HK-2 (cell line): ENCODE measurements around the gene PRMT7.

Experiments used
- DNase-seq: peaks from one replicate; pipeline ENCODE4 v3.0.0-alpha.2; 2018; ENCODE audit not compliant: unreplicated experiment

Gene PRMT7, protein sequence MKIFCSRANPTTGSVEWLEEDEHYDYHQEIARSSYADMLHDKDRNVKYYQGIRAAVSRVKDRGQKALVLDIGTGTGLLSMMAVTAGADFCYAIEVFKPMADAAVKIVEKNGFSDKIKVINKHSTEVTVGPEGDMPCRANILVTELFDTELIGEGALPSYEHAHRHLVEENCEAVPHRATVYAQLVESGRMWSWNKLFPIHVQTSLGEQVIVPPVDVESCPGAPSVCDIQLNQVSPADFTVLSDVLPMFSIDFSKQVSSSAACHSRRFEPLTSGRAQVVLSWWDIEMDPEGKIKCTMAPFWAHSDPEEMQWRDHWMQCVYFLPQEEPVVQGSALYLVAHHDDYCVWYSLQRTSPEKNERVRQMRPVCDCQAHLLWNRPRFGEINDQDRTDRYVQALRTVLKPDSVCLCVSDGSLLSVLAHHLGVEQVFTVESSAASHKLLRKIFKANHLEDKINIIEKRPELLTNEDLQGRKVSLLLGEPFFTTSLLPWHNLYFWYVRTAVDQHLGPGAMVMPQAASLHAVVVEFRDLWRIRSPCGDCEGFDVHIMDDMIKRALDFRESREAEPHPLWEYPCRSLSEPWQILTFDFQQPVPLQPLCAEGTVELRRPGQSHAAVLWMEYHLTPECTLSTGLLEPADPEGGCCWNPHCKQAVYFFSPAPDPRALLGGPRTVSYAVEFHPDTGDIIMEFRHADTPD

DNA sequence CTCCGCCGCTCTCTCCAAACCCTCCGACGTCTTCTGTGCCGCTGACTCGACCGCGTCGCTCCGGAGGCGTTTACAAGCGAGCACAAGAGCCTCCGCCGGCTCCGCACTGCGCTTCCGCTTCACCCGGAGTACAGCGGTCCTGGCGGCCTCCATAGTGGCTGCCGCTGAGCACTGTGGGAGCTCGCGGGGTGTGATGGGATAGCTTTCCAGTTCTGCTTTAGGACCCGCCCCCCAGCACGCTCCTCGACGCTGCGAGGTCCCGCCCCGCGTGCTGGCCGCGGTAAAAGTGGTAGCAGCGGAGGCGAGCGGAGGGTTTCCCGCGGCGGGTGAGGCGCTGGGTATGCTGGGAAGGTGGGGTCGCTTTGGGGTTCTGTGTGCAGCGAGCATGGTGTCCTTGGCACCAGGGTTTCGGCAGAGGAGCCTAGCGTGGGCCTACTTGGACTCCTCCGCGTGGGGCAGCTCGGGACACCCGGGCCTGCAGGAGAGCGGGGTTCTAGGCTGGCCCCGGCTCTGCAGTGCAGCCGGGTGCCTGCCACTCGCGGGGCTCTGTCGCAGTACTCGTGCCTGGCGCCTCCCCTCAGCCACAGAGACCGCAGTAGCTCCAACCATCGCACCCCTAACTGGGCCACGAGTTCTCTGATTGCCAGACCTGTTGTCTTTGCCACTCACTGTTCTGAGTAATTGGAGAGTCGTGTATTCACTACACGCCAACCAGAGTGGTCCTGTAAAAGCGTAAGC, at the start of gene PRMT7, which contains the start of gene SLC7A6OS:
Gene PRMT7, plus strand, starts transcription at position 246 of the 738 bp plus-strand sequence. CDS start 4,961 bp downstream, outside the sequence.
Gene SLC7A6OS, minus strand, starts transcription at position 173 of the 738 bp plus-strand sequence. Its CDS starts 20 bp downstream, at position 153.
- DNase-seq: peak; percentile 87

DNA sequence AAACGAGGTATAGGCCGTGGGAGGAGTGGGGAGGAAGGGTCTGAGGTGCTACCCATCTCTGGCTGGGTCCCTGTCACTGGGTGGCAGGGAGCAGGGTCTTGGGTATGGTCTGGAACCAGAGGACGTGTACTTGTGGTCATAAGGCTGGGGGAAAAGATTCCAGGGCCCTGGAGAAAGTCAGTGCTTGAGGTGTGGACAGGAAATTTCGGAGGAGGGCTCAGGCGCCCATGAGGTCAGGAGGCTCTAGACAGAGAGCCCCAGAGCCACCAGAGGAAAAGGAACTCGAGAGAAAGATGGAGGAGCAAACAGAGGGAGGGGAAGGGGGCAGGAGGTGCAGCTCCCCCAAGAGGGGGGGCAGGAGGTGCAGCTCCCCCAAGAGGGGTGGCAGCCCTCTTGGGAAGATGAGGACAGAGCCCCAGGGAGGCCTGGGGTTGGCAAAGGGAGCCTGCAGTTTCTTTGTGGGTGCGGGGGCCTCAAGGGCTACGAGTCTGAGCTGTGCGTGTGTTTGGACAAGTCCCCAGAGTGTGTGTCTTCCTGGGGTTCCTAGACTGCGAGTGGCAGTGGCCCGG, 47.2 kb upstream of the PRMT7 start:
- no peak for DNase-seq

DNA sequence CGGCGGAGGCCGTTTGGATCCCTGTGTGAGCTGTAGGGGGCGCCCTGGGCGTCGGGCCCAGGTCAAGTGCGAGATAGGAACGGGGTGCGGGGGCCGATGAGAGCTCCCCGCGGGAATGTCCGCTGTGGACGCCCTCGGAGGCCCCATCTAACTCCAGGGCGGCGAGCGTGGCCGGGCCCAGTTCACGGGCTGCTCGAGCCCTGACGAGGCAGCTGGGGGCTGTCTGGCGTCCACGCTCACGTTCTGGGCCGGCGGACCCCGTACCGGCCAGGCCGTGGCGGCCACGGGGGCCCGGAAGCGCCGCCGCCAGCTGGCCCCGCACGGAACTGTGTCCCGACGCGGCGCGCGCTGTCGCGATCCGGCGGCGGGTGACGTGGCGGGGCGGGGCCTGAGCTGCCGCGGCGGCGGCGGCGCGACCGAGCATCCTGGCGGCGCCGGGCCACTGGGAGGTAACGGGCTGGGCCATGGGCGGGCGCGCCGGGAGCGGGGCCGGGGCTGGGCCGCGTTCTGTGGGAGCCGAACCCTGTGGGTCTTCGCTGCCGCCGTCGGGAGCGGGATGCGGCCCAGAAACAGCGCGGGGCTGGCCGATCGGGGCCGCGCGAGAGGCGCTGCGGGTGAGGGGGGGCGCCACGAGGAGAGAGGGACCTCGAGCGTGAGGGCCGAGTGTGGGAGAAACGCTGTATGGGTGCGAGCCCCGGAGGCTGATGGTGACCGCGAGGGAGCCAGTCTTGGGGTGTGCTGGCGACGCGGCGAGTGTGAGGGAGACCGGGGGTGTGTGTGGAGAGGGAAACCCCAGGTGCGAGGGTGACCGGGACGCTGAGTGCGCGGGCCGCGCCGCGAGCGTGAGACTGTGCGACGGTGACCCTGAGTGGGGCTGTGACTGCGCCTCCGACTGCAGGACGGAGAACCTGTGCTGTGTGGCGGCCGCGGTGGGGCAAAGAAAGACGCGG, 46.4 kb upstream of the PRMT7 start, which contains the start of gene SLC7A6:
Gene SLC7A6, plus strand, starts transcription at position 399 of the 950 bp plus-strand sequence. CDS start 10,201 bp downstream, outside the sequence.
- peak; percentile 90 for DNase-seq

DNA sequence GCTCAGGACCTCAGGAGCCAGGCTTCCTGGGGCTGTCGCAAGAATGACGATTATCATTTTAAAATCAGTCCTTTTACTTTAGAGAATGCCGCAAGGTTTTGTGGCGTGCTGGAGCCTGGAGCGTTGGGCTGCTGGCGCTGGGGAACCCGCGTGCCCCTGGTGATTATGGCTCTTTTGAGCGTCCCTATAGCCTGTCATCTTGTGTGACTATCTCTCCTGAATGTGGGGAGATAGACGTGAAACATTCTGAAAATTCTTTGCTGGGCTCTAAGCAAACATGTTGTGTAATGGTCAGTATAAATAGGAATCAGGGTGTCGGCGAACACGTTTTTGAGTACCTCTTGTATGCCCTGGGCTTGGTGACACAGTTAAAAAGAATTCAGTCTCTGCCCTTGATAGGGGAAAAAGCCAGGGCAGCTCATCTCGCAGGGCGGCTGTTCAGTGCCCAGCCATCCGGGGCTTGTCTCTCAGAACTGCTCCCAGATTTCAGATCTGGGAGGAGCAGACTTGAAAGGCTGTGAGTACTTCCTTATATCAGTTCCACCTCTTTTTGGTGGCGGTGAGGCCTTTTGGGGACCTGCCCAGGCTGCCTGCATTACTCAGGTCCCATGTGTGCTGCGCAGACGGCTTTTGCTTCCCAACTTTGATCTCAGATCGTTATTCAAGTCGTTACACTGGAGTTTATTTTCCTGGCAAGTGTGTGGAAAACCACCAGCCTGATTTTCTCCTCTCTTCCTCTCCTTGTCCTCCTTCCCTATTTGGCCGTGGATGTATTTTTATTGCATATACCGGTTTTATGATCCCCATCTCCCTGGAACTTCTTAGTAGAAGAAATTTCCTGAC, 45.5 kb upstream of the PRMT7 start:
- DNase-seq: peak; percentile 87

DNA sequence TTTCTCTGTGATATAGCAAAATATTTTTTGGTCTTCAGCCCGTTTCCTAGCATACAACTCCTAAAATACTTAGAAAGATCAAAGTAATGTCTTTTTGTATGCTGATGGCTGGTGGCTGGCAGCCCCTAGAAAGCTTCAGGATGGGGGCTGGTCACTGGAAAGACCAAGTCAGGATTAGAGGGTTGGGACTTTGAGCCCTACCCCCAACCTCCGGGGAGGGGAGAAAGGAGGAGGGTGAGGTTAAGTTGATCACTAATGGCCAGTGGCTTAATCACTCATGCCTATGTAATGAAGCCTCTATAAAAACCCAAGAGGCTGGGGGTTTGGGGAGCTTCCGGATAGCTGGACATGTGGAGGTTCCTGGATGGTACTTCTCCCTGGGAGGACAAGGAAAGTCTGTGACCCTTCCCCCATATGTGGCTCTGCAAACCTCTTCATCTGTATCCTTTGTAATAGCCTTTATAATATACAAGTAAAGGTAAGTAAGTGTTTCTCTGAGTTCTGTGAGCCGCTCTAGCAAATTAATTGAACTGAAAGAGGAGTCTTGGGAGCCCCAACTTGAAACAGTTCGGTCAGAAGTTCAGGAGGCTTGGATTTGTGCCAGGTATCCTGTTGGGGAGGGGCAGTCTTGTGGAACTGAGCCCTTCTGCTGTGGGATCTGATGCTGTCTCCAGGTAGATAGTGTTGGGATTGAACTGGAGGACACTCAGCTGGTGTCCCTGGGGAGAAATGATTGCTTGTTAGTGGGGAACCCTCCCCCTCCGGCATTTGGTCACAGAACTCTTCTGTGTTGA, 43.0 kb upstream of the PRMT7 start:
- DNase-seq: no peak

DNA sequence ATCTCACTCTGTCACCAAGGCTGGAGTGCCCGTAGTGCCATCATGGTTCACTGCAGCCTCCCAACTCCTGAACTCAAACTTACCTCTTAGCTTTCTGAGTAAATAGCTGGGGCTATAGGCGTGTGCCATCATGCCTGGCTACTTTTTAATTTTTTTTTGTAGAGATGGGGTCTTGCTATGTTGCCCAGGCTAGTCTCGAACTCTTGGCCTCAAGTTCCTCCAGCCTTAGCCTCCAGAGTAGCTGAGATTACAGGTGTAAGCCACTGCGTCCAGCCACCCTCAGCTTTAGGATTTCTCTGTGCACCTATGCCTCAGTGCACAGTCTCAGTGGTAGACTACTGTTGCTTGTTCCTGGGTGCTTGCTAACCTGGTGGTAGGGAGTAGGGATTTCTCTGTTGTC, 41.0 kb upstream of the PRMT7 start:
- no peak for DNase-seq

DNA sequence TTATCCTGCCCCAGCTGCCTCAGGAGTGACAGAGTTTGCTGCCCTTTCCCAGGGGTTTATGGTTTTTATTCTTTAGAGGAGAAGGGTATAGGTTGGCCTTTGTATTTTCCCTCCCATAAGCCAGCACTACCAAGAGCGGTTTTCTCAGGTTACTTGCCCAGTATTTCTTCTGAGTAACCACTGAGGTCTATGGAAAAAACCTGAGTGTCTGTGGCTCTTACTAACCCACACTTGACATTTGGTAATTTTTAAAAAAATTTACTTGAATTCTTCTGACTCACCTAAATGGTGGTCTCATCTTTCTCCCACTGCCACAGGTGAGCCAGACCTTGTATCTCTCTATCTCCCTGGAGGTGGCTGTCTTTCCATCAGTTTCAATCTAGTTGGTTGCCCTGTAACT, 40.5 kb upstream of the PRMT7 start:
- no peak for DNase-seq

DNA sequence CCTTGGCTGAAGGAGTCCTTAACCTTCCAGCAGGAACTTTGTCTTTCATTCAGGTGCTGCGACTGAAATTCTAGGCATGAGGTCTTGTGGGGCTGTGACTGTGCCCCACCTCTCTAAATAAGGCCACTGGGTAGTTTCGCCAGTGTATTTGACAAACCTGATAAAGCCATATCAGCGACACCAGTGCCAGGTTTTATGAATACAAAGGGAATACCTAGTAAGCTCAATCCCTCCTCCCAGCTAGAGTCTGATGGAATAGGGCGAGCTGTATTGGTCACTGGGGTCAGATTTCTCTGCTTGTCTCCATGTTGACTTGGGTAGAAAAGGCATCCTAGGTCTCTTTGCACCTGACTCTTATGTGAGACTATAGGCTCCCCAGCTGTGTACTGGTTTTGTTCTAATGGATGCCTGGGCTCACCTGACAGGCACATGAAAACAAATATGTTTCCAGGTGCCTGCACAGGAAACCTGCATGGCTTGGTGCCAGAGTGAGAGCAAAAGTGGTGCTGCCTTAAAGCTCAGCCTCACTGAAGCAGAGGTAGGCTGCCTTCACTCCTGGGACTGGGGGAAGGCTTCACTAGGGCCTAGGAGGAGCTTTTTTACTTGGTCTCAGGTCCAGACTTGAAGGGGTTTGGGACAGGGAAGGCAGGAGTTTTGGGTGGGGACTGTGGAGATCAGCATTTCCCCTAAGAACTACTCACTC, 38.2 kb upstream of the PRMT7 start:
- DNase-seq: no peak

DNA sequence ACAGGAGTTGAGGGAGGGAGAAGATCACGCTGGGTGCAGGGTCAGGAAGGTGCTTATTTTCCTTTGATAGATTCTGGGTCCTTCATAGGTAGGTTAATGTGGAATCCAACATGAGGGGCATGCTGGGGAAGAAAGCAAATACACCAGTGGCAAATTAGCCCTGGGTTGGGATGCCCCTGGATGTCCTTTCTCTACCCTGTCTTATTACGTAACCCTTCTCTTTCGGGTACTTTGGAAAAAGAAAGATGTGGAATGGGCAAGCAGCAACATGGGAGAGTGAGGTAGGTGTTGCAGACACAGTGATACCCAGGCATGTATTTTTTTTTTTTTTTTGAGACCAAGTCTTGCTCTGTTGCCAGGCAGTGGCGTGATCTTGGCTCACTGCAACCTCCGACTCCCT, 37.4 kb upstream of the PRMT7 start:
- DNase-seq: no peak

DNA sequence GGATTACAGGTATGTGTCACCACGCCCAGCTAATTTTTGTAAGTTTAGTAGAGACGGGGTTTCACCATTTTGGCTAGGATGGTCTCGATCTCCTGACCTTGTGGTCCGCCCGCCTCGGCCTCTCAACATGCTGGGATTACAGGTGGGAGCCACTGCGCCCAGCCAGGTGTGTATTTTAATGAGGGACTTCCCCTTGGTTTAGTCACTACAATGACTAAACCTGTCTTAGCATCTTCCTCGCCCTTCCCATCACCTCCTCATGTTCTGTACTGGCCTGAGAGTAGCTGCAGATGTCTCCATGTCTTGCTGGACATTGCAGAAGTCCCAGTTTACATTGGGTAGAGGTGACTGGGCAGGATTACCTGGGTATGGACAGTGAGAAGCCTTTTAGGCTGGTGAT, 36.9 kb upstream of the PRMT7 start:
- no peak for DNase-seq

DNA sequence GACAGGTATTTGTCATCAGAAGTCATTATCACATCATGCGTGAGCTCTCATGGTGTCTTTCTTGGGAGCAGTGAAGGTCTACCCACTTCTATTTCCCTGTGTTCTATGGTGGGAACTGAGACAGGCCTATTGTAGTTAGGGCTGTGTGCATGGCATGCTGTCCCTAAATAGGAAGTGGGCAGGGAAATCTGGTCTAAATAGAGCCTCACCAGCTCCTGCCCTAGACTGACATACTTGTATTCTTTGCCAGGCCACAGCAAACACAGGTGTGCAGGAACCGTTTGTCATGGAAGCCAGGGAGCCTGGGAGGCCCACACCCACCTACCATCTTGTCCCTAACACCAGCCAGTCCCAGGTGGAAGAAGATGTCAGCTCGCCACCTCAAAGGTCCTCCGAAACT, 36.4 kb upstream of the PRMT7 start:
- DNase-seq: no peak

DNA sequence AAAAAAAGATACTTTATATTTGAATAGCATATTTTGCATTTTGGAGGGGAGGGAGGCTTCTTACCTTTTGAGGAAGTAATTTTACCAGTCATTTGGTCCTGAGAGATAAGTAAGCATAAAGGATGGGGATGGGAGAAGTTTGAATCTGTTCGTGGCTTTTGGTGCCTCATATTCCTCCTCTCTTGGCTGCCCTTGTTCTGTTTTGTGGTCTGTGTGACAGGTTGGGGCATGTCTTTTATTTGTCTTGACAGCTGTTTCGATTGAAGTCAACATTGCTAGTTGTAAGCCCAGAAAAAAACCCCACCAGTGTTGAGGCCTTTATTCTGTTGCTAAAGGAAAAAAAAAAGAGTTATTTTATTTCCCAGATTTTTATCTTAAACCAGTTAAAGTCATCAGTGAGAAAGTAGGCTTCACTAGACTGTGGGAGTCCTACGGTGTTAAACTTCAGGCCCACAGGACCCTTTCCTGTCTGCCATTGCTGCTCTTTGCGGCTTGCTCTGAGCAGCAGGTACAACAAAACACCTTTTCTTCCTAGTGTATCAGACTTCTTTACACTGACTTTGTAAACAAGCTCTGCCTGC, 35.1 kb upstream of the PRMT7 start:
- no peak for DNase-seq

DNA sequence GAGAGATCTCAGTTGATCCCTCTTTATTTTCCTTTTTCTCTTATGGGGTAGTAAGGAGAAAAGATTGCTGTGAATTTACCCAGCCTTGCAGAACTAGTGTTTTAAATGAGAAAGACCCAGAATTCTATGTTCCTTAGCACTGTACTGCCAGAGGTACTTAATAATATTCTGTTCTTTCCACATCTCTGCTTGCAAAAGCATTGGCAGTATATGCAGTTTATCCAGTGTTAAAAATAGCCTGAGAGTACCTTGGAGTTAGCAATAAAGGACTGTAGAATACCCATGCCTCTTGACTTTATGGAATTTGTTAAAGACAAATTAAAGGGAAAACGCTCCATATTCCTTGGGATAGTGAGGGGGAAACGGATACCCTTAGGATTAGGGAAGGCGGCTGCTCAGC, 34.6 kb upstream of the PRMT7 start:
- no peak for DNase-seq

DNA sequence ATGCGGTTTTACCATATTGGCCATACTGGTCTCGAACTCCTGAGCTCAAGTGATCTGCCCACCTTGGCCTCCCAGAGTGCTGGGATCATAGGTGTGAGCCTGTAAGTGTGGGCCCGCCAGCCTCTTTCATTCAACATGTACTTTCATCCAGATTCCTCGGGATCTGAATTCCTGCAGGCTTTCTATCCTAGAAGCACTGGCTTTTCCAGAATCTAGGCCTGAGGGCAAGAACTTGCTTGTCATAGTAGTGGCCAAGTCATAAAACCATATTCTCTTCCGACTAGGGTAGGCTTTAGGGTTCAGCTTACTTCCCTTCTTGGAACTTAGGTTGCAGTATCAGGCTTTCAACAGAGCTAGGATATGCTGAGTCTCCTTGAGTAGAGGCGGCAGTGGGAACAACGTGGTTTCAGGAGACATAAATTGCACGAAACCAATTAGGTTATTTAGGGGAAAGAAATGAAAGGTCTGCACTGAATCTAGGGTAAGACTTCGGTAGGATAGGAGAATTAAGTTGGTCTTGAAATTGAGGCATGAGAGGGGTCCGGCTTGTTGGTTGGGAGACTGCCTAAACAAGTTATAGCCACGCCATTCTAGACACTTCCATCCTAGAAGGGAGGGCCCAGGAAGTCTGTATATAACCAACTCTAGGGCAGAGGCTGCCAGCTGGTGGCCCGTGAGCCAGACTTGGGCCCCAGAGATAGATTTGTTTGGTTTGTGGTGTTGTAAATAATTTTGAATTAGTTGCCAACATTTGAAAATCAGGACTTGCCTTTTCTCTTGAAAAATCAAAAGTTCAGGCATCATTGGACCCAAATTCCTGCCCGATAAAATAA, 30.9 kb upstream of the PRMT7 start:
- DNase-seq: no peak

DNA sequence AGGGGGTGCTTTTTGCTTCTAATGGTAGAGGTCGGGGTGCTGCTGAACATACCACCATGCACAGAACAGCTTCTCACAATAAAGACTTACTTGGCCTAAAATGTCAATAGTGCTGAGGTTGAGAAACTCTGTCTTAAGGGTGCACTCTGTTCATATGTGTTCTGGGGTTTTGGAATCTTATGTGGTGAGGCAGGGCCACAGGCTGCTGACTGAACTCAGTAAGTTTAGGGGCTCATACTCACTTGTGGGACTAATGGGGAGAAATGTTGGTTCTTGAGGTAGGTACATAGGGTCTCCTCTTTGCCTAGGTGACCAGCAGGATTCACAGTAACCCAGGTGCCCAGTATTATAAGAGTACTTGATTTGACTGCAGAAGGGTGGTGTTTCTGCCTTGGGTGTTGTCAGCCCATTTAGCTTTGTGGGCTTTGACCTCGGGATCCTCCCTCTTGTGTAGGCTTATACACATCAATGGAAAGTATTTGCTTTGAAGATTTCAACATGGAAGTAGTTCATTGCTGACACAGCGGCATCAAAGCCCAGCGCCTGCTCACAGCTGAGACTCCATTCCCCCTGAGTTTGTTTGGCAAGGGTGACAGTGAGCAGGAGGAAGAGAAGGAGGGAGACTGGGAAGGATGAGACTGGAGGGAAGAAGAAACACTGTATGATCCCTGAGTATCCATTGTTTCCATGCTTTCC, 29.3 kb upstream of the PRMT7 start:
- no peak for DNase-seq

DNA sequence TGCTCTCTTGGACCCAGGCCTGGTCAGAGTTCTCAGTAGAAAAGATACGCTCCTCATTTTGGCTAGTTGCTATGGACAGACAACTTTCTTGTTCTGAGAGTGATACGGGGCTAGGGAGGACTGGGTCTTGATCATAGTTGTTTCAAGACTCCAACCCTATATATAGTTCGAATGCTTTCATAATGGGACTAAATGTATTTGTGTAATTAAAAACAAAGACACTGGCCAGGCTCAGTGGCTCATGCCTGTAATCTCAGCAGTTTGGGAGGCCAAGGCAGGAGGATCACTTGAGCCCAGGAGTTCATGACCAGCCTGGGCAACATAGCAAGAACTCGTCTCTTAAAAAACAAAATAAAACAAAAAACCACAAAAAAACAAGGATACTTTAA, 28.8 kb upstream of the PRMT7 start:
- no peak for DNase-seq

DNA sequence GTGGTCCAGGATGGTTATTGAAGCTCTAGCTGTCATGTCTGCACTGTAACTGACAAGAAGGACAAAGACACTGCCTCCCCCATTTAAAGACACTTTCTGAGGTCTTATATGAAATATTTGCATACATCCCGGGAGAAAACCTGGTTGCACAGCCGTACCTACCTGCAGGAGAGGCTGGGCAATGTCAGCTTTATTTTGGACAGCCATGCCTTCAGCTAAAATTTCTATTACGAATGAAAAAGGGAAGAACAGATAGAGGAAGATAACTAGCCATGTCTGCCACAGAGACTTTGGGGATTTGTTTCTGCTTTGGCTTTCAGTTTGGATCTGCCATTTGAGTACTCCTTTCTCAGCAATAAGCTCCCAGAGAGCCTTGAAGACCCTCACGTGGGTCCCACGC, 27.5 kb upstream of the PRMT7 start:
- no peak for DNase-seq
